GM23338 (cell line): ENCODE measurements around the gene KAT6B. TPM values are rescaled to one million over a fixed set of nuclear protein-coding genes. Genes with fewer than 3 reads are reported as not detected.

Experiments used
- ATAC-seq: fragments of 200-7000 bp; cut with Tn5 transposase; 3 replicates; pipeline ENCODE4 v1.9.1; 2020
- DNase-seq: peaks from one replicate; pipeline ENCODE4 v3.0.0-alpha.2; 2015; ENCODE audit warnings: low spot score
- H2AFZ ChIP-seq: fragments of 200-600 bp; sonication (generic); 2 replicates; pipeline ENCODE4 v1.8.0; 2016; ENCODE audit warnings: antibody characterized with exemption, mild to moderate bottlenecking, moderate library complexity
- H3F3A ChIP-seq: fragments of 200-600 bp; sonication (generic); replicated peaks from 2 replicates; pipeline ENCODE4 v1.8.0; 2017; ENCODE audit warnings: antibody characterized with exemption, mixed run types, low read depth
- H3K27ac ChIP-seq: fragments of 200-600 bp; sonication (generic); 2 replicates; pipeline ENCODE4 v1.6.1; 2016; ENCODE audit warnings: low read depth
- H3K27me3 ChIP-seq: fragments of 200-600 bp; sonication (generic); 2 replicates; pipeline ENCODE4 v1.8.0; 2016; ENCODE audit warnings: mild to moderate bottlenecking, mixed run types, moderate library complexity; ENCODE audit not compliant: insufficient read depth
- H3K36me3 ChIP-seq: fragments of 200-600 bp; sonication (generic); 2 replicates; pipeline ENCODE4 v1.8.0; 2016; ENCODE audit warnings: mild to moderate bottlenecking; ENCODE audit not compliant: insufficient read depth
- H3K4me1 ChIP-seq: fragments of 200-600 bp; sonication (generic); 2 replicates; pipeline ENCODE4 v1.8.0; 2016; ENCODE audit warnings: mild to moderate bottlenecking, moderate library complexity; ENCODE audit not compliant: insufficient read depth
- H3K4me2 ChIP-seq: fragments of 200-600 bp; sonication (generic); 2 replicates; pipeline ENCODE4 v1.7.1; 2017; ENCODE audit warnings: mixed run types
- H3K4me3 ChIP-seq: fragments of 200-600 bp; sonication (generic); 2 replicates; pipeline ENCODE4 v1.6.1; 2016; ENCODE audit warnings: mixed run types
- H3K79me2 ChIP-seq: fragments of 200-600 bp; sonication (generic); replicated peaks from 2 replicates; pipeline ENCODE4 v1.8.0; 2017; ENCODE audit warnings: mild to moderate bottlenecking; ENCODE audit not compliant: insufficient read depth
- H3K9me2 ChIP-seq: fragments of 200-600 bp; sonication (generic); 2 replicates; pipeline ENCODE4 v1.8.0; 2017; ENCODE audit not compliant: insufficient read depth
- H4K20me1 ChIP-seq: fragments of 200-600 bp; sonication (generic); replicated peaks from 2 replicates; pipeline ENCODE4 v1.8.0; 2017; ENCODE audit warnings: mild to moderate bottlenecking; ENCODE audit not compliant: insufficient read depth
- H3K27ac Mint-ChIP-seq: 2 replicates; pipeline ENCODE4 v1.8.0; 2020; ENCODE audit warnings: inconsistent platforms, mild to moderate bottlenecking, moderate library complexity, mixed read lengths
- H3K27me3 Mint-ChIP-seq: 3 replicates; pipeline ENCODE4 v1.8.0; 2022; ENCODE audit warnings: low read depth, mild to moderate bottlenecking, moderate library complexity, mixed read lengths, inconsistent platforms; ENCODE audit not compliant: insufficient read depth, poor library complexity
- H3K36me3 Mint-ChIP-seq: 3 replicates; pipeline ENCODE4 v1.8.0; 2021; ENCODE audit warnings: low read depth, mild to moderate bottlenecking, inconsistent platforms, moderate library complexity, mixed read lengths
- H3K4me1 Mint-ChIP-seq: 3 replicates; pipeline ENCODE4 v1.8.0; 2020; ENCODE audit warnings: mild to moderate bottlenecking, inconsistent platforms, mixed read lengths
- H3K4me3 Mint-ChIP-seq: 3 replicates; pipeline ENCODE4 v1.8.0; 2021; ENCODE audit warnings: moderate library complexity, mild to moderate bottlenecking, inconsistent platforms, mixed read lengths
- H3K9me3 Mint-ChIP-seq: 3 replicates; pipeline ENCODE4 v1.8.0; 2020; ENCODE audit warnings: moderate library complexity, mild to moderate bottlenecking, inconsistent platforms, mixed read lengths
- CREB1 ChIP-seq: fragments of 250-450 bp; sonication (Bioruptor Pico); IDR thresholded peaks from 2 replicates; pipeline ENCODE4 v1.5.0; 2020; ENCODE audit warnings: low read depth, mild to moderate bottlenecking, moderate library complexity
- REST ChIP-seq: IDR thresholded peaks from one replicate; pipeline ENCODE4 v1.6.1; 2018; ENCODE audit warnings: antibody characterized with exemption; ENCODE audit not compliant: unreplicated experiment
- ZNF331 ChIP-seq: fragments of 250-450 bp; sonication (Bioruptor Pico); IDR thresholded peaks from 2 replicates; pipeline ENCODE4 v1.5.0; 2020; ENCODE audit warnings: low read depth, mild to moderate bottlenecking, moderate library complexity
- polyA plus RNA-seq: library from polyadenylated mRNA; unstranded; fragments of >200 nt; fragmentation: Nextera tagmentation; extraction: Ambion mirVana; gene quantifications from 2 replicates; pipeline ENCODE4 v1.2.1, GENCODE V29; 2016
- total RNA-seq: library from RNA; depleted of rRNA; stranded (reverse); fragments of >200 nt; shearing (Covaris generic); gene quantifications from 2 replicates; pipeline ENCODE4 v1.2.3, GENCODE V29; 2014
- TF ChIP-seq, protein P1 (sequence below): fragments of 250-450 bp; sonication (Bioruptor Pico); IDR thresholded peaks from 2 replicates; pipeline ENCODE4 v1.5.0; 2020; ENCODE audit warnings: mild to moderate bottlenecking, moderate library complexity

Gene KAT6B
- total and polyA plus RNA-seq, 2 experiments from 2014 or later: 21.3 to 31.4 TPM

- Histone ChIP-seq H3K27me3 (no peaks in the 10 kb centered on the region), H3F3A (no peaks in the 10 kb centered on the region), H3K9me2 (no peaks in the 10 kb centered on the region), H2AFZ (no peak overlapping the region), H3K27ac (no peak overlapping the region), H4K20me1 (no peaks in the 10 kb centered on the region), H3K4me2 (no peak overlapping the region), H3K4me1 (peaks cover 6% of the 10 kb centered on the region), H3K36me3 (no peaks in the 10 kb centered on the region), H3K79me2 (peaks cover 48% of the 10 kb centered on the region), H3K4me3 (no peak overlapping the region)
- no peak overlapping the region for H3K4me3 Mint-ChIP-seq
- peaks cover 26% of the 10 kb centered on the region for H3K4me1 Mint-ChIP-seq
- ATAC-seq: no peak
- no peaks in the 10 kb centered on the region for H3K27me3 Mint-ChIP-seq
- no peaks in the 10 kb centered on the region for H3K9me3 Mint-ChIP-seq
- no peaks in the 10 kb centered on the region for H3K36me3 Mint-ChIP-seq
- no peak overlapping the region for H3K27ac Mint-ChIP-seq
- DNase-seq: no peak
- TF ChIP-seq ZNF331 (CRISPR knock-in tag) (no peak), REST (no peak), CREB1 (CRISPR knock-in tag) (no peak)
- TF ChIP-seq, protein P1, sequence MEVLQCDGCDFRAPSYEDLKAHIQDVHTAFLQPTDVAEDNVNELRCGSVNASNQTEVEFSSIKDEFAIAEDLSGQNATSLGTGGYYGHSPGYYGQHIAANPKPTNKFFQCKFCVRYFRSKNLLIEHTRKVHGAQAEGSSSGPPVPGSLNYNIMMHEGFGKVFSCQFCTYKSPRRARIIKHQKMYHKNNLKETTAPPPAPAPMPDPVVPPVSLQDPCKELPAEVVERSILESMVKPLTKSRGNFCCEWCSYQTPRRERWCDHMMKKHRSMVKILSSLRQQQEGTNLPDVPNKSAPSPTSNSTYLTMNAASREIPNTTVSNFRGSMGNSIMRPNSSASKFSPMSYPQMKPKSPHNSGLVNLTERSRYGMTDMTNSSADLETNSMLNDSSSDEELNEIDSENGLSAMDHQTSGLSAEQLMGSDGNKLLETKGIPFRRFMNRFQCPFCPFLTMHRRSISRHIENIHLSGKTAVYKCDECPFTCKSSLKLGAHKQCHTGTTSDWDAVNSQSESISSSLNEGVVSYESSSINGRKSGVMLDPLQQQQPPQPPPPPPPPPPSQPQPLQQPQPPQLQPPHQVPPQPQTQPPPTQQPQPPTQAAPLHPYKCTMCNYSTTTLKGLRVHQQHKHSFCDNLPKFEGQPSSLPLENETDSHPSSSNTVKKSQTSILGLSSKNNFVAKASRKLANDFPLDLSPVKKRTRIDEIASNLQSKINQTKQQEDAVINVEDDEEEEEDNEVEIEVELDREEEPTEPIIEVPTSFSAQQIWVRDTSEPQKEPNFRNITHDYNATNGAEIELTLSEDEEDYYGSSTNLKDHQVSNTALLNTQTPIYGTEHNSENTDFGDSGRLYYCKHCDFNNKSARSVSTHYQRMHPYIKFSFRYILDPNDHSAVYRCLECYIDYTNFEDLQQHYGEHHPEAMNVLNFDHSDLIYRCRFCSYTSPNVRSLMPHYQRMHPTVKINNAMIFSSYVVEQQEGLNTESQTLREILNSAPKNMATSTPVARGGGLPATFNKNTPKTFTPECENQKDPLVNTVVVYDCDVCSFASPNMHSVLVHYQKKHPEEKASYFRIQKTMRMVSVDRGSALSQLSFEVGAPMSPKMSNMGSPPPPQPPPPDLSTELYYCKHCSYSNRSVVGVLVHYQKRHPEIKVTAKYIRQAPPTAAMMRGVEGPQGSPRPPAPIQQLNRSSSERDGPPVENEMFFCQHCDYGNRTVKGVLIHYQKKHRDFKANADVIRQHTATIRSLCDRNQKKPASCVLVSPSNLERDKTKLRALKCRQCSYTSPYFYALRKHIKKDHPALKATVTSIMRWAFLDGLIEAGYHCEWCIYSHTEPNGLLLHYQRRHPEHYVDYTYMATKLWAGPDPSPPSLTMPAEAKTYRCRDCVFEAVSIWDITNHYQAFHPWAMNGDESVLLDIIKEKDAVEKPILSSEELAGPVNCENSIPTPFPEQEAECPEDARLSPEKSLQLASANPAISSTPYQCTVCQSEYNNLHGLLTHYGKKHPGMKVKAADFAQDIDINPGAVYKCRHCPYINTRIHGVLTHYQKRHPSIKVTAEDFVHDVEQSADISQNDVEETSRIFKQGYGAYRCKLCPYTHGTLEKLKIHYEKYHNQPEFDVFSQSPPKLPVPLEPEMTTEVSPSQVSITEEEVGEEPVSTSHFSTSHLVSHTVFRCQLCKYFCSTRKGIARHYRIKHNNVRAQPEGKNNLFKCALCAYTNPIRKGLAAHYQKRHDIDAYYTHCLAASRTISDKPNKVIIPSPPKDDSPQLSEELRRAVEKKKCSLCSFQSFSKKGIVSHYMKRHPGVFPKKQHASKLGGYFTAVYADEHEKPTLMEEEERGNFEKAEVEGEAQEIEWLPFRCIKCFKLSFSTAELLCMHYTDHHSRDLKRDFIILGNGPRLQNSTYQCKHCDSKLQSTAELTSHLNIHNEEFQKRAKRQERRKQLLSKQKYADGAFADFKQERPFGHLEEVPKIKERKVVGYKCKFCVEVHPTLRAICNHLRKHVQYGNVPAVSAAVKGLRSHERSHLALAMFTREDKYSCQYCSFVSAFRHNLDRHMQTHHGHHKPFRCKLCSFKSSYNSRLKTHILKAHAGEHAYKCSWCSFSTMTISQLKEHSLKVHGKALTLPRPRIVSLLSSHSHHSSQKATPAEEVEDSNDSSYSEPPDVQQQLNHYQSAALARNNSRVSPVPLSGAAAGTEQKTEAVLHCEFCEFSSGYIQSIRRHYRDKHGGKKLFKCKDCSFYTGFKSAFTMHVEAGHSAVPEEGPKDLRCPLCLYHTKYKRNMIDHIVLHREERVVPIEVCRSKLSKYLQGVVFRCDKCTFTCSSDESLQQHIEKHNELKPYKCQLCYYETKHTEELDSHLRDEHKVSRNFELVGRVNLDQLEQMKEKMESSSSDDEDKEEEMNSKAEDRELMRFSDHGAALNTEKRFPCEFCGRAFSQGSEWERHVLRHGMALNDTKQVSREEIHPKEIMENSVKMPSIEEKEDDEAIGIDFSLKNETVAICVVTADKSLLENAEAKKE (CRISPR knock-in tag): no peak
These were observed 102.4 kb downstream of the KAT6B start for GRCh38 chr10:74928742-74929191.
